ENCODE data around the gene ERG.

- TF ChIP-seq CTCF (IDR thresholded peaks at IDR 0.05; ENCODE audit: insufficient read depth, low read length) = no peak
- no peak for TF ChIP-seq REST (IDR thresholded peaks at IDR 0.05; ENCODE audit: insufficient replicate concordance, low read depth)
- no peak for TF ChIP-seq GABPA (IDR thresholded peaks at IDR 0.05; ENCODE audit: low read depth)
- no peak for TF ChIP-seq POLR2AphosphoS5 (IDR thresholded peaks at IDR 0.05; ENCODE audit: low read depth)
Measured at GRCh38 chr21:38527737-38528136, 29.5 kb upstream of the ERG start.

Data from HL-60 (cell line).